Measurements from ENCODE around the gene C1QL1. TPM values are rescaled to one million over a fixed set of nuclear protein-coding genes. Genes with fewer than 3 reads are reported as not detected.

The C1QL1 gene
- total RNA-seq, 1 experiment from 2014 or later, result 3.5 TPM

- CTCF ChIA-PET, result interaction anchor here (0.6 kb wide), 1 partner anchor 143 kb away, joined by 3 read pairs; no protein-coding TSS in a partner anchor
- DNase-seq (ENCODE audit: low read depth, low spot score) (no peak), ATAC-seq (no peak)
- Histone ChIP-seq H3K27me3 (ENCODE audit: insufficient read depth, low read length) (no peaks in the 10 kb centered on the region), H3K9me3 (ENCODE audit: control insufficient read depth in 1 of 2, insufficient read depth in 1 of 2, low read depth in 1 of 2, low read length in 2 of 2) (no peaks in the 10 kb centered on the region), H3K4me1 (ENCODE audit: control insufficient read depth in 1 of 2, insufficient read depth in 2 of 2, low read length in 2 of 2) (no peaks in the 10 kb centered on the region), H4K20me1 (ENCODE audit: insufficient read depth) (no peaks in the 10 kb centered on the region), H3K27ac (ENCODE audit: low read depth, low read length) (no peak overlapping the region), H3K9ac (ENCODE audit: low read length) (no peak overlapping the region), H3K9me2 (ENCODE audit: insufficient read depth) (no peaks in the 10 kb centered on the region), H2AFZ (ENCODE audit: low read depth, low read length, poor library complexity, severe bottlenecking) (no peak overlapping the region), H3K4me3 (replicated peaks in 1 of 2; ENCODE audit: low read depth in 1 of 2, low read length in 2 of 2) (no peak overlapping the region), H3K79me2 (ENCODE audit: insufficient read depth, low read length) (no peaks in the 10 kb centered on the region), H3K36me3 (ENCODE audit: control insufficient read depth in 1 of 2, insufficient read depth in 2 of 2, low read length in 2 of 2) (peaks cover 44 to 51% of the 10 kb centered on the region in 2 experiments), H3K4me2 (ENCODE audit: low read length) (no peak overlapping the region)
- intact Hi-C loops (cut with micrococcal nuclease), result no loop called here
- POLR2A ChIA-PET, result no interaction called here
- no TSS peak for BruUV-seq (replicated peaks)
- no peak for TF ChIP-seq CEBPB (IDR thresholded peaks at IDR 0.05; ENCODE audit: low read depth)
- TF ChIP-seq SP1 (IDR thresholded peaks at IDR 0.05; ENCODE audit: low read depth), result no peak
- no peak for TF ChIP-seq MAX (IDR thresholded peaks at IDR 0.05)
- no peak for TF ChIP-seq ZNF274 (IDR thresholded peaks at IDR 0.05; ENCODE audit: low read depth, low read length)
- TF ChIP-seq TCF7L2 (IDR thresholded peaks at IDR 0.05; ENCODE audit: borderline replicate concordance, extremely low read depth, insufficient read depth, insufficient read length), result no peak
- TF ChIP-seq EZH2 (IDR thresholded peaks at IDR 0.05), result no peak
- TF ChIP-seq EZH2phosphoT487 (IDR thresholded peaks at IDR 0.05; ENCODE audit: borderline replicate concordance), result no peak
- TF ChIP-seq FOSL1 (IDR thresholded peaks at IDR 0.05; ENCODE audit: low read depth), result no peak
- no peak for TF ChIP-seq CBX3 (IDR thresholded peaks at IDR 0.05; ENCODE audit: low read depth)
- TF ChIP-seq RAD21 (IDR thresholded peaks at IDR 0.05; ENCODE audit: low read depth), result no peak
- no peak for TF ChIP-seq CTCF (IDR thresholded peaks at IDR 0.05 in 2 of 3, conservative IDR thresholded peaks at IDR 0.05 in 1 of 3; ENCODE audit: borderline replicate concordance in 1 of 3, insufficient read depth in 1 of 3, low read depth in 2 of 3, low read length in 2 of 3)
- TF ChIP-seq YY1 (IDR thresholded peaks at IDR 0.05; ENCODE audit: extremely low read depth, insufficient replicate concordance, low read depth, low read length), result no peak
- TF ChIP-seq SRF (IDR thresholded peaks at IDR 0.05; ENCODE audit: low read depth), result no peak
- no peak for TF ChIP-seq ZBTB33 (IDR thresholded peaks at IDR 0.05; ENCODE audit: extremely low read depth, insufficient replicate concordance, low read length)
- TF ChIP-seq JUND (IDR thresholded peaks at IDR 0.05), result no peak
- TF ChIP-seq ZFX (IDR thresholded peaks at IDR 0.05), result no peak
- RAD21 ChIA-PET (ENCODE audit: low non-redundant PET in 1 of 2, low total read pairs in 2 of 2, uncharacterized antibody in 2 of 2, unreplicated experiment in 2 of 2), result no interaction called here
Observed at GRCh38 chr17:44925731-44926697, 42.1 kb downstream of the C1QL1 start.
